ENCODE results near the gene RPS15.

RPS15 gene

DNA sequence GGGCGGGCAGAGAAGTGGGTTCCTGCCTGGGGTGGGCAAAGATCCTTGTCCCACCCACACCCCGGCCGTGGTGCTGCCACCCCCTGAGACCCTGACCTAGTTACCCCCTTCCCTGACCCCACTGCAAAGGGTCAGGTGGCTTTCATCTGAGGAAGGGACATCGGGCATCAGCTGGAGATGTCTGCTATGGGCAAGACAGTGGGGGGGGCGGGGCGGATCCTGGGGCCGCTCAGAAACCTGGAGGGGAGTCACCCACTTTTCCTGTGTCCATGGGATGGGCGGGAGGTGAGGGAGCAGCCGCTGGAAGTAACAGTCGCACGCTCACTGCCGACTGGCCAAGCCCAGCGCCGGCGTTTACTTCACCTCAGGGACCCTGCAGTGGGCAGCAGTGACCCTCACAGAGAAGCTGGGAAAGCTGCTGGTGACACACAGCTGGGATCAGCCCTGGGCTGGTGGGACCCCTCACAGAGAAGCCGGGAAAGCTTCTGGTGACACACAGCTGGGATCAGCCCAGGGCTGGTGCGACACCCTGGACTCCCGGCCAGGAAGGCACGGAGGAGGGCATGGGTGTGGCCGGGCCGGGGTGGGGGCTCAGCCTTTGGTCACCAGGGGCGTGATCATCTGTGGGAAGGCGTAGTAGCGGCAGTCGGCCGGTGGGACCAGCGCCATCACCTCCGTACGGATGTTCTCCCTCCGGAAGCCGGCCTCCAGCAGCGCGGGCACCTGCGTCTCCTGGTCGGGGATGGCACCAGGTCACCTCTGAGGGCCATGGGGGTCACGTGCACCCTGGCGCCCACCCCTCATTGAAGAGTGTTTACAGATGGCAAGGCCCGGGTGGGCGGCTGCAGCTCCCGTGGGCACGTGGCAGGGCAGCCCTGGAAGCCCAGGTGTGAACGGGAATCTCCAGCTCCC, 41.2 kb upstream of the RPS15 start:
- H3K9me3 ChIP-seq (ENCODE audit: control insufficient read depth, insufficient read depth, low read length) = no peaks in the 10 kb centered on the region
- no peaks in the 10 kb centered on the region for H3K27me3 ChIP-seq (ENCODE audit: control insufficient read depth, insufficient read depth, low read length)
- peaks cover 25% of the 10 kb centered on the region for H3K36me3 ChIP-seq (ENCODE audit: control insufficient read depth, insufficient read depth, low read length)
- H3K9ac ChIP-seq (ENCODE audit: low read depth, low read length) = no peak overlapping the region
- H3K4me1 ChIP-seq (ENCODE audit: control insufficient read depth, insufficient read depth, low read length) = no peaks in the 10 kb centered on the region
- H3K4me3 ChIP-seq (ENCODE audit: low read depth, low read length) = no peak overlapping the region

- Histone ChIP-seq H3K4me3 (ENCODE audit: low read depth, low read length) (no peak overlapping the region), H3K9ac (ENCODE audit: low read depth, low read length) (no peak overlapping the region), H3K27me3 (ENCODE audit: control insufficient read depth, insufficient read depth, low read length) (no peaks in the 10 kb centered on the region), H3K4me1 (ENCODE audit: control insufficient read depth, insufficient read depth, low read length) (no peaks in the 10 kb centered on the region), H3K36me3 (ENCODE audit: control insufficient read depth, insufficient read depth, low read length) (peaks cover 22% of the 10 kb centered on the region), H3K9me3 (ENCODE audit: control insufficient read depth, insufficient read depth, low read length) (no peaks in the 10 kb centered on the region)
These were observed 40.4 kb upstream of the RPS15 start for GRCh38 chr19:1397838-1398237.

DNA sequence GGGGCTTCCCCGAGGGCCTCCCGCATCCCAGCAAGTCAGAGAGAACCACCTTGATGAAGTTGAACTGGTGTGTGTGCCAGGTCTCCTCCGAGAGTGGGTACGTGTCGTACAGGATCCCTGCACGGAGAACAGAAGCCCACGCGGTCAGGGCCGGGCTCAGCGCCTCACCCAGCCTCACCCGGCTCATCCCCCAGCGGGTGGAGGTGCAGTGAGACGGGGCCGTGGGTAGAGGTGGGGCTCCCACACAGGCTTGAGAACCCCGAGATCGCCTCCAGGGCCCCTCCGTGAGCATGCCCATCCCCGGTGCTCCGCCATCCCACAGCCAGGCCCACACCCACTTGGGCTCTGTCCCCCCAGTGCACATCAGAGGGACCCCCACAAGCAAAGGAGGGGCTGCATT, 39.1 kb upstream of the RPS15 start:
- no peaks in the 10 kb centered on the region for H3K9me3 ChIP-seq (ENCODE audit: control insufficient read depth, insufficient read depth, low read length)
- no peak overlapping the region for H3K4me3 ChIP-seq (ENCODE audit: low read depth, low read length)
- peaks cover 10% of the 10 kb centered on the region for H3K36me3 ChIP-seq (ENCODE audit: control insufficient read depth, insufficient read depth, low read length)
- no peak overlapping the region for H3K9ac ChIP-seq (ENCODE audit: low read depth, low read length)
- no peaks in the 10 kb centered on the region for H3K4me1 ChIP-seq (ENCODE audit: control insufficient read depth, insufficient read depth, low read length)
- H3K27me3 ChIP-seq (ENCODE audit: control insufficient read depth, insufficient read depth, low read length) = no peaks in the 10 kb centered on the region

- H3K9ac ChIP-seq (ENCODE audit: low read depth, low read length) = no peak overlapping the region
- H3K4me1 ChIP-seq (ENCODE audit: control insufficient read depth, insufficient read depth, low read length) = no peaks in the 10 kb centered on the region
- H3K9me3 ChIP-seq (ENCODE audit: control insufficient read depth, insufficient read depth, low read length) = no peaks in the 10 kb centered on the region
- no peak overlapping the region for H3K4me3 ChIP-seq (ENCODE audit: low read depth, low read length)
- H3K36me3 ChIP-seq (ENCODE audit: control insufficient read depth, insufficient read depth, low read length) = peaks cover 10% of the 10 kb centered on the region
- H3K27me3 ChIP-seq (ENCODE audit: control insufficient read depth, insufficient read depth, low read length) = no peaks in the 10 kb centered on the region
These were observed 38.5 kb upstream of the RPS15 start for GRCh38 chr19:1399745-1400144.

GRCh38 chr19:1400281-1401137, 37.7 kb upstream of the RPS15 start:
- Histone ChIP-seq H3K9me3 (ENCODE audit: control insufficient read depth, insufficient read depth, low read length) (no peaks in the 10 kb centered on the region), H3K4me3 (ENCODE audit: low read depth, low read length) (peak overlapping the region; percentile 52), H3K36me3 (ENCODE audit: control insufficient read depth, insufficient read depth, low read length) (peaks cover 6% of the 10 kb centered on the region), H3K4me1 (ENCODE audit: control insufficient read depth, insufficient read depth, low read length) (no peaks in the 10 kb centered on the region), H3K9ac (ENCODE audit: low read depth, low read length) (no peak overlapping the region), H3K27me3 (ENCODE audit: control insufficient read depth, insufficient read depth, low read length) (no peaks in the 10 kb centered on the region)

GRCh38 chr19:1401138-1401888, 36.9 kb upstream of the RPS15 start, which contains the start of gene GAMT:
TSS of gene GAMT (minus strand) at chr19:1401542. CDS start at chr19:1401476, 66 bp downstream.
- peaks cover 6% of the 10 kb centered on the region for H3K36me3 ChIP-seq (ENCODE audit: control insufficient read depth, insufficient read depth, low read length)
- H3K9me3 ChIP-seq (ENCODE audit: control insufficient read depth, insufficient read depth, low read length) = no peaks in the 10 kb centered on the region
- no peaks in the 10 kb centered on the region for H3K4me1 ChIP-seq (ENCODE audit: control insufficient read depth, insufficient read depth, low read length)
- H3K27me3 ChIP-seq (ENCODE audit: control insufficient read depth, insufficient read depth, low read length) = no peaks in the 10 kb centered on the region
- H3K9ac ChIP-seq (ENCODE audit: low read depth, low read length) = peak within 1 kb of the TSS; percentile 12
- H3K4me3 ChIP-seq (ENCODE audit: low read depth, low read length) = peak within 1 kb of the TSS; percentile 52

- Histone ChIP-seq H3K27me3 (ENCODE audit: control insufficient read depth, insufficient read depth, low read length) (no peaks in the 10 kb centered on the region), H3K4me3 (ENCODE audit: low read depth, low read length) (peak overlapping the region; percentile 52), H3K9ac (ENCODE audit: low read depth, low read length) (no peak overlapping the region), H3K4me1 (ENCODE audit: control insufficient read depth, insufficient read depth, low read length) (no peaks in the 10 kb centered on the region), H3K9me3 (ENCODE audit: control insufficient read depth, insufficient read depth, low read length) (no peaks in the 10 kb centered on the region), H3K36me3 (ENCODE audit: control insufficient read depth, insufficient read depth, low read length) (peaks cover 6% of the 10 kb centered on the region)
These were observed 36.3 kb upstream of the RPS15 start for GRCh38 chr19:1401889-1402217.

GRCh38 chr19:1402411-1403070, 35.7 kb upstream of the RPS15 start:
- no peaks in the 10 kb centered on the region for H3K4me1 ChIP-seq (ENCODE audit: control insufficient read depth, insufficient read depth, low read length)
- H3K4me3 ChIP-seq (ENCODE audit: low read depth, low read length) = no peak overlapping the region
- H3K9me3 ChIP-seq (ENCODE audit: control insufficient read depth, insufficient read depth, low read length) = no peaks in the 10 kb centered on the region
- no peak overlapping the region for H3K9ac ChIP-seq (ENCODE audit: low read depth, low read length)
- peaks cover 6% of the 10 kb centered on the region for H3K36me3 ChIP-seq (ENCODE audit: control insufficient read depth, insufficient read depth, low read length)
- H3K27me3 ChIP-seq (ENCODE audit: control insufficient read depth, insufficient read depth, low read length) = no peaks in the 10 kb centered on the region

GRCh38 chr19:1406774-1407527, 31.2 kb upstream of the RPS15 start:
- H3K4me1 ChIP-seq (ENCODE audit: control insufficient read depth, insufficient read depth, low read length) = peaks cover 4% of the 10 kb centered on the region
- peak overlapping the region; percentile 82 for H3K4me3 ChIP-seq (ENCODE audit: low read depth, low read length)
- peaks cover 25% of the 10 kb centered on the region for H3K36me3 ChIP-seq (ENCODE audit: control insufficient read depth, insufficient read depth, low read length)
- H3K9me3 ChIP-seq (ENCODE audit: control insufficient read depth, insufficient read depth, low read length) = no peaks in the 10 kb centered on the region
- no peaks in the 10 kb centered on the region for H3K27me3 ChIP-seq (ENCODE audit: control insufficient read depth, insufficient read depth, low read length)
- no peak overlapping the region for H3K9ac ChIP-seq (ENCODE audit: low read depth, low read length)

- H3K9me3 ChIP-seq (ENCODE audit: control insufficient read depth, insufficient read depth, low read length) = no peaks in the 10 kb centered on the region
- peak within 1 kb of the TSS; percentile 86 for H3K4me3 ChIP-seq (ENCODE audit: low read depth, low read length)
- peaks cover 27% of the 10 kb centered on the region for H3K36me3 ChIP-seq (ENCODE audit: control insufficient read depth, insufficient read depth, low read length)
- peak within 1 kb of the TSS; percentile 94 for H3K9ac ChIP-seq (ENCODE audit: low read depth, low read length)
- peaks cover 4% of the 10 kb centered on the region for H3K4me1 ChIP-seq (ENCODE audit: control insufficient read depth, insufficient read depth, low read length)
- no peaks in the 10 kb centered on the region for H3K27me3 ChIP-seq (ENCODE audit: control insufficient read depth, insufficient read depth, low read length)
These were observed 30.5 kb upstream of the RPS15 start, which contains the start of gene DAZAP1 for GRCh38 chr19:1407528-1408299. TSS of gene DAZAP1 (plus strand) at chr19:1407586. CDS start at chr19:1407774, 188 bp downstream.
